ENCODE results near the gene ZMYND19. TPM values are rescaled to one million over a fixed set of nuclear protein-coding genes. Genes with fewer than 3 reads are reported as not detected.

ZMYND19 gene
- total and polyA plus RNA-seq, 2 donors (not counting 3 experiments of a cell fraction or from before 2014, with no cell fraction given): 22.8 to 32.6 TPM

- H4K20me1 ChIP-seq (replicated peaks; ENCODE audit: control insufficient read depth, extremely low read depth, insufficient read depth, low read length): peaks cover 4% of the 10 kb centered on the region
- peak overlapping the region; percentile 28 for H3K9ac ChIP-seq (replicated peaks; ENCODE audit: extremely low read depth, insufficient read depth, low read length)
- ChIA-PET POLR2A (no interaction called here), CTCF (interaction anchor here (0.9 to 1.3 kb wide), 2 partner anchors 13 to 63 kb away, joined by 3 read pairs; partner anchors contain the start of gene EHMT1)
- DNase-seq (ENCODE audit: low read depth, low spot score): peak; percentile 81
- no peak for TF ChIP-seq EZH2 (IDR thresholded peaks at IDR 0.05; ENCODE audit: borderline replicate concordance, low read depth, low read length, severe bottlenecking)
- TF ChIP-seq FOS (IDR thresholded peaks at IDR 0.05; ENCODE audit: borderline replicate concordance, insufficient read depth, low read length): no peak
- no peak for TF ChIP-seq MAX (IDR thresholded peaks at IDR 0.05; ENCODE audit: insufficient read depth, insufficient read length)
- no peaks in the 10 kb centered on the region for H3K9me3 ChIP-seq (replicated peaks; ENCODE audit: control insufficient read depth, insufficient read depth, low read length)
- H3K9me1 ChIP-seq (replicated peaks; ENCODE audit: control insufficient read depth, extremely low read depth, insufficient read depth, low read length): no peaks in the 10 kb centered on the region
- H3K4me1 ChIP-seq (ENCODE audit: control insufficient read depth, extremely low read depth, insufficient read depth, low read length): peaks cover 22% of the 10 kb centered on the region
- BruUV-seq (replicated peaks): no TSS peak
- intact Hi-C loops (cut with micrococcal nuclease) (no loop called here), dilution Hi-C loops (cut with MboI; ENCODE audit: extremely low pct_ligation_motif_present, low sequenced_read_pairs) (no loop called here)
- peaks cover 88% of the 10 kb centered on the region for H3K79me2 ChIP-seq (ENCODE audit: control insufficient read depth, insufficient read depth, low read length)
- H3K4me2 ChIP-seq (ENCODE audit: insufficient read depth, low read length): peak overlapping the region; percentile 50
- H3K27ac ChIP-seq (ENCODE audit: insufficient read depth, low read depth, low read length): peak overlapping the region; percentile 59
- no peaks in the 10 kb centered on the region for H3K36me3 ChIP-seq (ENCODE audit: control insufficient read depth in 2 of 2, extremely low read depth in 1 of 2, insufficient read depth in 2 of 2, low read length in 2 of 2)
- no peak overlapping the region for H3K4me3 ChIP-seq (replicated peaks in 1 of 3; ENCODE audit: insufficient read depth in 1 of 3, low read depth in 1 of 3, low read length in 3 of 3)
- no peak overlapping the region for H2AFZ ChIP-seq (ENCODE audit: low read depth, low read length)
- peak; percentile 94 for FAIRE-seq
- H3K27me3 ChIP-seq (ENCODE audit: control insufficient read depth in 2 of 2, insufficient read depth in 2 of 2, low read length in 2 of 2): no peaks in the 10 kb centered on the region
Measured at GRCh38 chr9:137632230-137633161, 42.2 kb upstream of the ZMYND19 start.

- Histone ChIP-seq H3K27ac (ENCODE audit: insufficient read depth, low read depth, low read length) (no peak overlapping the region), H3K79me2 (ENCODE audit: control insufficient read depth, insufficient read depth, low read length) (peaks cover 90% of the 10 kb centered on the region), H4K20me1 (replicated peaks; ENCODE audit: control insufficient read depth, extremely low read depth, insufficient read depth, low read length) (peaks cover 4% of the 10 kb centered on the region), H2AFZ (ENCODE audit: low read depth, low read length) (no peak overlapping the region), H3K9me1 (replicated peaks; ENCODE audit: control insufficient read depth, extremely low read depth, insufficient read depth, low read length) (no peaks in the 10 kb centered on the region), H3K27me3 (ENCODE audit: control insufficient read depth in 2 of 2, insufficient read depth in 2 of 2, low read length in 2 of 2) (no peaks in the 10 kb centered on the region), H3K36me3 (ENCODE audit: control insufficient read depth in 2 of 2, extremely low read depth in 1 of 2, insufficient read depth in 2 of 2, low read length in 2 of 2) (no peaks in the 10 kb centered on the region), H3K4me1 (ENCODE audit: control insufficient read depth, extremely low read depth, insufficient read depth, low read length) (peaks cover 22% of the 10 kb centered on the region), H3K4me3 (replicated peaks in 1 of 3; ENCODE audit: insufficient read depth in 1 of 3, low read depth in 1 of 3, low read length in 3 of 3) (no peak overlapping the region), H3K9me3 (replicated peaks; ENCODE audit: control insufficient read depth, insufficient read depth, low read length) (no peaks in the 10 kb centered on the region), H3K9ac (replicated peaks; ENCODE audit: extremely low read depth, insufficient read depth, low read length) (no peak overlapping the region), H3K4me2 (ENCODE audit: insufficient read depth, low read length) (no peak overlapping the region)
- BruUV-seq (replicated peaks): no TSS peak
- dilution Hi-C loops (cut with MboI; ENCODE audit: extremely low pct_ligation_motif_present, low sequenced_read_pairs) (no loop called here), intact Hi-C loops (cut with micrococcal nuclease) (no loop called here)
- DNase-seq (ENCODE audit: low read depth, low spot score): no peak
- ChIA-PET CTCF (no interaction called here), POLR2A (no interaction called here)
- TF ChIP-seq MYC (IDR thresholded peaks at IDR 0.05; ENCODE audit: low read depth, low read length) (no peak), GATA2 (IDR thresholded peaks at IDR 0.05; ENCODE audit: insufficient read depth, insufficient read length, low read depth, low read length) (no peak), JUN (IDR thresholded peaks at IDR 0.05; ENCODE audit: borderline replicate concordance, insufficient read depth, insufficient read length, low read depth) (no peak), EZH2 (IDR thresholded peaks at IDR 0.05; ENCODE audit: borderline replicate concordance, low read depth, low read length, severe bottlenecking) (no peak), POLR2AphosphoS5 (IDR thresholded peaks at IDR 0.05; ENCODE audit: insufficient read depth, low read depth, low read length) (no peak), FOS (IDR thresholded peaks at IDR 0.05; ENCODE audit: borderline replicate concordance, insufficient read depth, low read length) (no peak), MAX (IDR thresholded peaks at IDR 0.05; ENCODE audit: insufficient read depth, insufficient read length) (no peak), POLR2A (IDR thresholded peaks at IDR 0.05; ENCODE audit: low read depth, low read length) (no peak)
- TF ChIP-seq, protein P1, sequence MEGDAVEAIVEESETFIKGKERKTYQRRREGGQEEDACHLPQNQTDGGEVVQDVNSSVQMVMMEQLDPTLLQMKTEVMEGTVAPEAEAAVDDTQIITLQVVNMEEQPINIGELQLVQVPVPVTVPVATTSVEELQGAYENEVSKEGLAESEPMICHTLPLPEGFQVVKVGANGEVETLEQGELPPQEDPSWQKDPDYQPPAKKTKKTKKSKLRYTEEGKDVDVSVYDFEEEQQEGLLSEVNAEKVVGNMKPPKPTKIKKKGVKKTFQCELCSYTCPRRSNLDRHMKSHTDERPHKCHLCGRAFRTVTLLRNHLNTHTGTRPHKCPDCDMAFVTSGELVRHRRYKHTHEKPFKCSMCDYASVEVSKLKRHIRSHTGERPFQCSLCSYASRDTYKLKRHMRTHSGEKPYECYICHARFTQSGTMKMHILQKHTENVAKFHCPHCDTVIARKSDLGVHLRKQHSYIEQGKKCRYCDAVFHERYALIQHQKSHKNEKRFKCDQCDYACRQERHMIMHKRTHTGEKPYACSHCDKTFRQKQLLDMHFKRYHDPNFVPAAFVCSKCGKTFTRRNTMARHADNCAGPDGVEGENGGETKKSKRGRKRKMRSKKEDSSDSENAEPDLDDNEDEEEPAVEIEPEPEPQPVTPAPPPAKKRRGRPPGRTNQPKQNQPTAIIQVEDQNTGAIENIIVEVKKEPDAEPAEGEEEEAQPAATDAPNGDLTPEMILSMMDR (IDR thresholded peaks at IDR 0.05; ENCODE audit: extremely low read depth in 1 of 2, insufficient read depth in 1 of 2, low read depth in 1 of 2, low read length in 2 of 2): no peak
- FAIRE-seq: no peak
Measured at GRCh38 chr9:137631345-137632229, 41.3 kb upstream of the ZMYND19 start.
